GM18511 (cell line): Measurements from ENCODE around the gene CDKL5.

Experiments used
- ATAC-seq: cut with Tn5 transposase; IDR thresholded peaks from one replicate; pipeline ENCODE4 v1.9.1; 2021; ENCODE audit warnings: mild to moderate bottlenecking, moderate library complexity; ENCODE audit not compliant: unreplicated experiment

CDKL5 gene

DNA sequence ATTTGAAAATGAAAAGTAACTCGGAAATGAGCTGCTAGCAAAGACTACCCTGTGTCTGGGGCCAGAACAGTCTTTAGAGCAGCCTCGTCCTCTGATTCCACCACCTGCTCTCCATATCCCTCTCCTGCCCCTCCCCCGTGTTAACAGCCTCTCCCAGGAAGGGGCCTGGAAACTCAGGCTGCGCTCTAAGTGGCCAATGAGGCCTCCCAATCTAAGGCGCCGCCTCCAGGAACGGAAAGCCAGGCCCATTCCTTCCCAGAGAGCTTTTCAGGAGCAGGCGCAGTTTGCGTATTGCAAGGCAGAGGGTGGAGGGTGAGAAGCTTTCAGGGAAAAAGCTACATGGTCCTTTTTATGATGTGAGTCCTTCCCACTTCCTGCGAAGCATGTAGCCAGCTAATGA, 215.3 kb downstream of the CDKL5 start:
- no peak for ATAC-seq

DNA sequence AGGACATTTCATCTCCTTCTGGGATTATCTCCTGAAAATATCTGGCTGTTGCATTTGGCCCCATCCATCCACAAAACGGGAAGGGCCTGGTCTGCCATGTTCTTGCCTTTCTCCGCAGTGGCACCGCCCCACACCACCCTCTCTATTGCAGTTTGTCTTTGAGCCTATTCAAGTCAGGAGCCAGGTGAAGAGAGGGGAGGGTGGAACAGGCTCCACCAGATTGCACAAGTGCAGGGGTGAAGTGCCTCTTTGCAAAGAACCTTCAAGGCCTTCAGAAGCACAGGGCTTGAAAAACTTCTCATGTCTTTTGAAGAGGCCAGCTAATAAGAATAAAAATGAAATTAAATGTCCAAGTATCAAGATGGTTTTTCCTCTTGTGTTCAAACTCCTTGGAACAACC, 217.8 kb downstream of the CDKL5 start:
- ATAC-seq = no peak

DNA sequence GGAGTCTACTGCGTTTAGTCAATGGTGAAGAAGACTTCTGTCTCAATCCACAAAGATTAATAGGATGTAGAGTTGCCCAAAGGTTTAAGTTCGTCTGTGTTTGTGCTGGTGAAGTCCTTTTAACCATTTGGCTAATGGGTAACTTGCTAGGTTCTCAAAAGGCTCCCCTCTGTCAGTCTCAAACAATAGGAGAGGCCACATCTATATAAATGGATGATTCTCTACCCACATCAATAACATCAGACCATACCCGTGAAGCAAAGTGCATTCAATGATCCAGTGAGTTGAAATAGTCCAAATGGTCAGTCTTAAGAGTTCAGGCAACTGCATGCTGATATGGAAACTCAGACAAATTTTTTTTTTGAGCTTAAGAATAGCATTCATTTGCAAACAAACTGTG, 218.4 kb downstream of the CDKL5 start:
- no peak for ATAC-seq

DNA sequence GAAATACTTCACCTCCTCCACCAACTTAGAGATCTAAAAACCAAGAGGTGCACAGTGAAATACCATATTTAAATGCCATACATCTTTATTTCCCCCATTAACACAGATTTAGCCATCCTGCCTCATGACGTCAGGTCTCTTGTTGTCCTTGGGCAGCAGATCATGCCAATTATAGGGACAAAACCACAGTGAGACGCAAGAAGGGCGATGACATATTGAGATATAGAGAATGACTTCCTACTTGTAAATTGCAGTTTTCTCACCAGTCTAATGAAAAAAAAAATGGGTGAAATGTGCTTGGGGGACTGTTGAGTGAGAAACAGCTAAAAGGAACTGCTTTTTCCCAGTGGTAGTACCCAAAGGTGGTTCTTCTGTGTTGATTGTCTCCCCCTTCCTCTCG, 222.2 kb downstream of the CDKL5 start:
- no peak for ATAC-seq

DNA sequence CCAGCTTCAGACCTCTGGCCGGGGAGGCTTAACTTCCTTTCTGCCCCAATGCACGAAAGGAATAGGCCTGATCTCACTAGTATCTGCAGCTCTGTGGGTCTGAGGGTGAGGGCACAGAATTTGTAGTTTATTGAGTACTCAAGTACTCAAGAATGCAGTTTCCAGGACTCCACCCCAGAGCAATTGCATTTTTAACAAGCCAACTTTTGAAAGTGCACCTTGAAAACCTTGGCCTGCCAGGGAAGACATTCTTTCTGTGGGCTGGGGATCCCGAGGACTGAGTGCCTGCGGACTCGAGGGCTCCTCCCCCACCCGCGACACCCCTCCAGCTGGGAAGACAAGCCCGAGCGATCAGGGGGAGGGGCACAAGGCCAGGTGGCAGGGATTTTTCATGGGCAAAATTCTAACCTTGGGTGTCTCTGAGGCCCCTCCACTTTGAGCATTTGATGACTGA, 224.1 kb downstream of the CDKL5 start:
- no peak for ATAC-seq

DNA sequence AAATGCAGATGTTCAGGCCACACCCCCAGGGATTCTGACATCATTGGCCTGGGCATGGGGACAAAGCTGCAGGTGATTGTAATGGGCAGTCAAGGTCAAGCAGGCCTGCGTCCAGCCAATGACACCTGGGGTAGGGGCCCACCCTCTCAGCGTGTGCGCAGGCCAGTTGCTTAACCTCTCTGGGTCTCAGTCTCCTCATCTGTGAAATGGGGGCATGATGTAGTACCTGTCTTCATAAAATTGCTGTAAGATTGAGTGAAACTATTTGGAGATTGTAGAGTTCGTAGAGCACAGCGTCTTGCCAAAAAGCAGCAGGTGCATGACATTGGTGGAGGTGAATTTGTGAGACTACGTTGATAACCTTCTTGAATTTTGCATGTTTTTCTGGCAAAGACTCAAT, 225.3 kb downstream of the CDKL5 start:
- ATAC-seq = no peak

DNA sequence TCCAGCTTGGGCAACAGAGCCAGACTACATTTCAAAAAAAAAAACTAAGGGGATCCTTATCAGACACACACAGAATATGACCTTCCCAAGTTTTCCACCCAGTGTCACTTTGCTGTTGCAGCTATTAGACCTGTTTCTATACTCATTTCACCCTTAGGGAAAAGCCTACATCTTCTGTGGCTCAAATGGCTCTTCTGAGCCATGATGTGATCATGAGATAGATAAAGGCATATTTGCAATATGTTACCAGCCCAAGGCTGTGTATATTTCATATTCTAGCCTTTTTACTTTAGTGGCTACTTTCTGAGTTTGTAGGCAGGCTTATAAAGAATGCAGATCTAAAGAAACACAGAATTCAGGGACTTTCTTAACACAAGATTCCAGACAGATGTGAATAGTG, 227.2 kb downstream of the CDKL5 start:
- ATAC-seq = no peak

DNA sequence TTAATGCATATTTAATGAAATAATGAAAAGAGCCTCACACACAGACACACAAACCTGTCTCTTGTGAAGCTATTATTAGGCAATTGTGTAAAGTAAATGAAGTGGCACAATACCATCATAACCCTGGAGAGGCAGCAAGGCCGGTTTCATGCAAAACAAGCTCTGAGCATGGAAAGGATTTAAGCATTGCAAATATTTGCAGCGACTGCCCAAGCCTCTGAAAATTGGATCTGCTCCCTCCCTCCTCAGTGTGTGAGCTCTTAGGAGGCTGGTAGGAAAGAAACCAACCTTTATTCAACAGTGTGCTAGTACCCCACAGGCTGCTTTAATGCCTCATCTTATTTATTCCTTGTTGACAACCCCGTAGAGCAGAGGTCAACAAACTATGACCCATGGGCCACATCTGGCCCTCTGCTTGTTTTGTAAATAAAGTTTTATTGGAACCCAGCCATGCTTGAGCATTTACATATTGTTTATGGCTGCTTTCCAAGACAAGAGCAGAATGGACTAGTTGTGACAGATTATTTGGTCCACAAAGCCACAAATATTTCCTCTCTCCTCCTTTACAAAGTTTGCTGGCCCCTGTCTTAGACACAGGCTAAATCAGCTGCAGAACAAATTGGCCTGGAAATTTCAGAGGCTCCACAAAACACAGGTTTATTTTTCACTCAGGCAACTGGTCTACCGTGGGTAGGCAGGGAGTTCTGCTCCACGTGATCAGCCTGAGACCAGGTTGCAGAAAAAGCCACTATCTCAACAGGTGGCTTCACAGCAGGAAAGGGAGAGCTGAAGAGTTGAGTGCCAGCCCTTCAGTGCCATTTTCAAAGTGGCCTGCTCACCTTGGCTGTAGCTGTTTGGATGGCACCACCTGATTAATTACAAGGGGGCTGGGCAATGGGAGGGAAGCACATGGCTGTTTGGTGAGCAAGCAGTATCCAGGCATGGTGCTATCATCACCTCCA, 229.7 kb downstream of the CDKL5 start:
- no peak for ATAC-seq

DNA sequence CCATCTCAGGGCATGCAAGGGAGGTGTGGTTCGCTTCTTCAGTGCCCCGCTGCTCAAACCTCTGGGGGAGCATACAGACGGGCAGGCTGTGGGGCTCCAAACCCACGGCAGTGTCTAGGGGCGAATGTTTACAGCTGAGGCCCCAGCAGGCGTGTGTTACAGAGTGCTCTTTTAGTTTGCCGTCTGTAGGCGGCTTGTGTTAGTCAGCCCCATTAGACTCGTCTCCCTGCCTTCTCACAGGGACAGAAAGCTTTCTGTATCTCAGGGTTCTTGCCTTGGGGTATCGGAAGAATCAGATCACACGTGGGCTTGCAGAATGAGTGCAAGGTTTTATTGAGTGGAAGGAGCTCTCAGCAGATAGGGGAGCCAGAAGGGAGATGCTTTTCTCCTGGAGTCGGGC, 235.9 kb downstream of the CDKL5 start:
- no peak for ATAC-seq

DNA sequence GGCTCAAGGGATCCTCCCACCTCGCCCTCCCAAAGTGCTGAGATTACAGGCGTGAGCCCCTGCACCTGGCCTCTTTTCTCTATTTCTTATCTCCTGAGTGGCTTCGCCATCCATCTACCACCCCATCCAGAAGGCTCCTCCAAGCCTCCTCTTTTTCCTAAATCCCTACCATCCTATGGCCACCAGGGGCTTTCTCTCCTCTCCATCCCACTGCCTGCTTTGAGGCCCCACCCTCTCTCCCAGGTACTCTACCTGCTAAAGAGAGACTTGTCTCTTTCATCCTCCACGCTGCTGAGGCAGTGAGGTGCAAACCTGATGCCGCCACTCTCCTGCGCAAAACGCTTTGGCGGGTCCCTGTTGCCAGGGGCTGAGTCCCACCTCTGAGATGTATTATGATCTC, 239.5 kb downstream of the CDKL5 start:
- ATAC-seq = no peak

DNA sequence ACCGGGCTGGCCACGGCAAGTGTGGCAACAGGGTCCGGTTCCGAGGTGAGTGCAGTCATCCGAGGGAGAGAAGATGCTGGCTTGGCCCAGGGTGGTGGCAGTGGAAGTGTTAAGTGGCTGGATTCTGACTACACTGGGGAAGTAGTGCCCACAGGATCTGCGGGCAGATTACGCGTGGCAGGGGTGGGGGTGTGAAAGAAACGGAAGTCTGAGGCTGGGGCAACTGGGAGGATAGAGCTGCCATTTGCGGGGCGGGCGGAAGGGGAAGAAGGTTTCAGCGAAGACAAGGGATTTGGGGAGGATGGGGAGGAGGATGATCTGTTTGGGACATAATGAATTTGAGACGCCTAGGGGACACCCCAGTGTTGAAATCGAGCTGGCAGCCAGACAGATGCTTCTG, 241.2 kb downstream of the CDKL5 start:
- no peak for ATAC-seq

DNA sequence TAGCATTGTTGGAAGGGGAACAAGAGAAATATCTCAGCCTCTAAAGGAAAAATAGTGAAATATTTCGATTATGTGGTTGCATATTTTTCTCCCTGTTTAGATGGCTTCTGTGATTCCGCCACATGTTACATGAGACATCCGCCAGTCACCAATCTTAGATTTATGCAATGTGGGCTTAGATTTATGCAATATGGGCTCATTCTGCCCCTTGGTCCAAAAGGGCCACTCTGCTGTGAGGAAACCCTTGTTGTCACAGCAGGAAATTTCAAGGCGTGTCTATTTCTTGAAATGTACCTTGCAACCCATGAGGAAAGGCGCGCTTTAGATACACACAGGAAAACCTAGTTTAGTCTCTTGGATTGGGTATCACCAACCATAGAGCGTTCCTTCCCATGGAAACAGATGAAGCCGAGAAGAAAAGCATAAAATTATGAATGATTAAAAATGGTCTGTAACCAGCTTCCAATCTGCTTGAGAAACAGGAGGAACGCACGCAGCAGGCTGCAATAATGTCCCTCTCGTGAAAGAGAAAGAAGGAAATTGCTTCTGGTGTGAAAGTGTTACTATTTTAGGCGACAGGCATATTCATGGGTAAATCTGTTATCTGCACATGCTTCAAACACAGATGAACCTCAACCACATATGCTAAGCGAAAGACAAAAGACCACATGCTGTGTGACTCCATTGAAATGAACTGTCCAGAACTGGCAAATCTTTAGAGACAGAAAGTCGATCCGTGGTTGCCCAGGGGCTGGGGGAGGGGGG, 242.8 kb downstream of the CDKL5 start:
- ATAC-seq = peak; percentile 50

DNA sequence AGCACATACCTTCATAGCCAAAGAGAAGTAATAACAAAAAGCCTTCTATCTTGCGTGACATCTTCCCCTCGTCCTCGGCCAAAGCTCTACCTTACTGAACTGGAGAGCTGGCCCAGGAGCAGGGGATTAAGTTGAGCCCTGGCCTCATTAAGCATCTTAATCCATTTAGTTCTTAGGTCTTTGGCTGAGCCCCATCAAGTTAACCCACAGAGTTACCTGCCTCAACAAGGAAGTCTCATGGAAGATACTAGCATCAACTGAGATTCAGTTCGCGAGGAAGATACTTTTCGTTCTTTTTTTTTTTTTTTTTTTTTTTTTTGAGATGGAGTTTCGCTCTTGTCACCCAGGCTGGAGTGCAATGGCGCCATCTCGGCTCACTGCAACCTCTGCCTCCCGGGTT, 246.6 kb downstream of the CDKL5 start, which contains the start of gene RS1:
RS1 (minus strand) TSS at position 101 of the 400 bp plus-strand sequence; CDS start at position 61, 40 bp downstream.
- ATAC-seq = no peak

DNA sequence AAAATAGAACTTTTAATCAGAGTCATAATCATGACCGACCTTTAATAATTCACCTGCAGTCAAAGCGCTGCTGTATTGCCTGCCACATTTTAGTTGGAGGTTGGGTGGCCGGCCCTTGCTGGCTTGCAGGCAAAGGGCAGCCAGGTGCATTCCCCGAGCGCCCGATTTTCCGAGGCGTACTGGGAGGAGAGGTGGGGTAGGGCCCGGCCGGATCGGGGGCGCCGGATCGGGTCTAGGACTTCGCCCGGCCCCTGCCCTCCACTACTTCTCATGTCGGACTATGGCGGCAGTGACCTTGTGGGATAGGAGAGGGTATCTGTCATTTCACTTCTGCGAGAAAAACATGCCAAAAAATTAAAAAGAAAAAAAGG, 249.0 kb downstream of the CDKL5 start:
- peak; percentile 54 for ATAC-seq

DNA sequence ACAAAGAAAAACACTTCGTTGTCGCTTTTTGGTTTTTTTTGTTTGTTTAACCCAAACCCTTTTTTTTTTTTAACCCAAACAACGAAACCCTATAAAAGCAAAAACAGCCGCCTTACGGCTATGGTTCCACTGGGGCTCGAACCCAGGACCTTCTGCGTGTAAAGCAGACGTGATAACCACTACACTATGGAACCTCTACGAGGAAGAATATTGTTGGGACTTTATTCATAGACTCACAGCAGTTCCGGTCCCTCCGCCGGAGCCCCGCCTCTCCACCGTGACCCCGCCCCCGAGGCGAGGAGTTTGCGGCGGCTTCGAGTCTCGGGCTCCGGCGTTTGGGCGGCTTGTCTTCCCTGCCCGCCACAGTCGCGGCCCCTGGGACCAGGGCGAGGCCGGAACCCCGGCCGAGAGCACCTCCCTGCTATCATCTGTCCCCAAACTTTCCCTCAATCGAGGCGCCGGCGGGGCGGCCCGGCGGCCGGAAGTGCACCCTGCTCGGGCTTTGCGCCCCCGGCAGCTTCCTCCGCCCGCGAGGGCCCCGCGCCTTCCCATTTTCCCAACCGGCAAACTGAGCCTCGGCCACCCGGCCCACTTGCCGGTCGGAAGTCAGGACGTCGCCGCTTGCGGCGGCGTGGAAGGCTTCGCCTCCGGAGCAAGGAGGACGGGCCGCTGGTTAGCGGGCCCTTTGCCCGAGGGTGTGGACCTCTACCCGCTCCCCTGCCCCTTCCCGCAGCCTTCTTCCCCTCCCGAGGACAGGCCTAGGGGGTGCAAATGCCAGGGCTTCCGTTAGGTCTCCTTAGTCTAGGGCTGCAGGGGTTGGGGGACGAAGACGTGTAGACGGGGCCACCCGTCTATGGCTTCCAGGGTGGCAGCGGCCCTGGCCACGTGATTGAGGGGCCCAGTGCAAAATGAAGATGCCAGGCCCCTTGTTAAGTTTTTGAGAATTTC, 249.7 kb downstream of the CDKL5 start:
- ATAC-seq = peak; percentile 78

DNA sequence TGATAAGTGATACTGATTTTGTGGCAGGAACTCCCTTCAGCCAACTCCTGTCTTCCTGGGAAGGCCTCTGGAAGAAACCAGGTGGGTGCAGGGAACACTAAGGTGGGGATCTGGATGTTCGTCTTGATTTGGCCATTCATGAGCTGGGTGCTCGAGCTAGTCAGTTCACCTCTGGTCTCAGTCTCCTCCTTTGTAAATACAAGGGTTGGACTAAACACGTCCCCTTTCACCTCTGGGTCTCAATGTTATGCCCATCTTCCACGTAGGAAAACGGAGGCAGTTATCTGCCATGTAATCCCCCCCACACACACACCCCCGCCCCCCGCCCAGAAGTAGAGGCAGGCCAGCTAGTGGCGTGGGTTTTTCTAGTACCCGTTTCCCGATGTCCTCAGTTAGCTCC, 250.6 kb downstream of the CDKL5 start:
- ATAC-seq = no peak

DNA sequence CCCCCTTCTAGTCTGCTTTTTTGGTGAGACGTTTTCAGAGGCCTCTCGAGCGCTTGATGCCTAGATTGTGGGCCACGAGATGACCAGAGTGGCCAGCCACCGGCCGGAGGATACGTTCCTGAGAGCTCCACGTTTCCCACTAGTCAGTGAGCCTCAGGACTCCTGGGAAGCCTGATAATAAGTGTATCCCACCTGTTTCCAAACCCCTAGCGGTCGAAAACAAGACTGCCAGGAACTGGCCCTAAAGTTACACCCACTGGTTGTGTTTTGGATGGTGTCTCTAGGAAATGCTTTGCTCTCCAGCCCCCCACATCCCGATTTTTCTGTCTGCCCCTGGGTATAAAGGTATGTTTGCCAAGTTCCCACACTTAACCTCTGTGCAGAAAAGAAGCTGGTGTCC, 251.1 kb downstream of the CDKL5 start:
- no peak for ATAC-seq

DNA sequence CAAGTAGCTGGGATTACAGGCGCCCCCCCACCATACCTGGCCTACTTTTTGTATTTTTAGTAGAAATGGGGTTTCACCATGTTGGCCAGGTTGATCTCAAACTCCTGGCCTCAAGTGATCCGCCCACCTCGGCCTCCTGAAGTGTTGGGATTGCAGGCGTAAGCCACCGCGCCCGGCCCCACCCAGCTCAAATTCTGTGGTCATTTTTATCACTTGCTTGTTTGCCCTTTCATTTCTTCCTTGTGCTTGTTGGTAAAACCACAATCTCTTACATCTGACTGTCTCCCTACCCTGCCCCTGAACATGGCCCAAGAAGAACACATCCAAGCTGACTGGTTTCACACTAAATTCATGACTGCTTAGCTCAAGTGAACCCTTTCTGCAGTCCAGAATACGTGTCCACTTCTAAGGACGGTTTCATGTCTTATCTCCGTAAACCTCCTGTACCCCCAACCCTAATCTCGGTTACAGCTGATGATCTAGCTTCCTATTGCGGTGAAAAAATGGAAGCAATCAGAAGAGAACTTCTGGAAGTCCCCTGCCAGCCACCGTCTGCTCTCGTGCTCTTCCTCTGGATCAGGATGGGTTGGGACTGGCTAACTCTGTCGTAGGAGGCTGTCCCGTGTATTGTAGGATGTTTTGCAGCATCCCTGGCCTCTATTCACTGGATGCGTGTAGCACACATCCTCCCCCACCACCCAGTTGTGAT, 251.9 kb downstream of the CDKL5 start:
- no peak for ATAC-seq

DNA sequence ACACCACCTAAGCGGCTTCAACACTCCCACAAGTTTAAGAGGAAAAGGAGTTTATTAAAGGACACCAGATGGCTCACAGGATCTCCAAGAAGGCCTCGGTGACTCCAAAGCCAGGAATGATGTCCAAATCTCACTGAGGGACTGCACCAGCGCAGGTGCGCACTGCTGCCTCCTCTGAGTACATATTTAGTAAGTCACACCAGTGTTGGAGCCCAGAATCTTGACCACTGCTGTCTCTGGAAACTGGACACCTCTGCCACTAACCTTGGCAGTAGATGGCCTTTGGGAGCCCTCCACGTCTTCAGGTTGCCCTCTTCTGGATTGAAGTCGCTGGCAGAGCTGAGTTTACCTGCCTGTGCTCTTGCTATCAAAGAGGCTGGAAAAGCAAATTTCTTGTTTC, 256.6 kb downstream of the CDKL5 start:
- no peak for ATAC-seq

DNA sequence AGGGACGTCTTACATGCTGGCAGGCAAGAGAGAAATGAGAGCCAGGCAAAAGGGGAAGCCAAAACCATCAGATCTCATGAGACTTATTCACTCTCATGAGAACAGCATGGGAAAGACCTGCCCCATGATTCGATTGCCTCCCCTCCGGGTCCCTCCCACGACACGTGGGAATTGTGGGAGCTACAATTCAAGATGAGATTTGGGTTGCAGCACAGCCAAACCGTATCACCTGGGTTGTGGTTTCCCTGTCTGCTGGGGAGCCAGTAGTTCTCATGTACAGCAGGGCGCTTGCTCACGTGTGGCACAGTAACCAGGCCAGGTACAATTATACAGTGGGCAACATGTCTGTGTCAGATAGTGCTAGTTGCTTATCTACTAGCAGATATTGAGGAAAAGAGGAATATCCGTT, 257.6 kb downstream of the CDKL5 start:
- no peak for ATAC-seq
